Fibroblast of lung (primary cell): Measurements from ENCODE around the gene CDCP1.

Experiments
- EZH2 ChIP-seq: IDR thresholded peaks from 2 replicates; pipeline ENCODE4 v1.5.1; 2012; ENCODE audit warnings: low read length, control low read depth, mild to moderate bottlenecking; ENCODE audit errors: missing control alignments
- TF ChIP-seq, protein P1 (sequence below), 2 donors: IDR thresholded peaks in 1 of 2; conservative IDR thresholded peaks in 1 of 2; 1 replicate in 1 of 2; 2 replicates in 1 of 2; pipeline ENCODE4 v1.5.1; 2011 to 2012; ENCODE audit warnings: low read length in 2 of 2, control low read depth in 1 of 2, inconsistent platforms in 1 of 2, low read depth in 1 of 2, mild to moderate bottlenecking in 1 of 2

- TF ChIP-seq, protein P1, sequence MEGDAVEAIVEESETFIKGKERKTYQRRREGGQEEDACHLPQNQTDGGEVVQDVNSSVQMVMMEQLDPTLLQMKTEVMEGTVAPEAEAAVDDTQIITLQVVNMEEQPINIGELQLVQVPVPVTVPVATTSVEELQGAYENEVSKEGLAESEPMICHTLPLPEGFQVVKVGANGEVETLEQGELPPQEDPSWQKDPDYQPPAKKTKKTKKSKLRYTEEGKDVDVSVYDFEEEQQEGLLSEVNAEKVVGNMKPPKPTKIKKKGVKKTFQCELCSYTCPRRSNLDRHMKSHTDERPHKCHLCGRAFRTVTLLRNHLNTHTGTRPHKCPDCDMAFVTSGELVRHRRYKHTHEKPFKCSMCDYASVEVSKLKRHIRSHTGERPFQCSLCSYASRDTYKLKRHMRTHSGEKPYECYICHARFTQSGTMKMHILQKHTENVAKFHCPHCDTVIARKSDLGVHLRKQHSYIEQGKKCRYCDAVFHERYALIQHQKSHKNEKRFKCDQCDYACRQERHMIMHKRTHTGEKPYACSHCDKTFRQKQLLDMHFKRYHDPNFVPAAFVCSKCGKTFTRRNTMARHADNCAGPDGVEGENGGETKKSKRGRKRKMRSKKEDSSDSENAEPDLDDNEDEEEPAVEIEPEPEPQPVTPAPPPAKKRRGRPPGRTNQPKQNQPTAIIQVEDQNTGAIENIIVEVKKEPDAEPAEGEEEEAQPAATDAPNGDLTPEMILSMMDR (conservative IDR thresholded peaks at IDR 0.05 in 1 of 2, IDR thresholded peaks at IDR 0.05 in 1 of 2; ENCODE audit: low read depth in 1 of 2, low read length in 2 of 2), result no peak
- no peak for TF ChIP-seq EZH2
These were observed 53.8 kb downstream of the CDCP1 start for GRCh38 chr3:45092132-45093031.
